CD1c-positive myeloid dendritic cell (primary cell): Measurements from ENCODE around the gene SULT1A3.
"Not testable (repeated sequence)": the region's sequence is repeated elsewhere in the genome, so short reads cannot be mapped to it uniquely, and the experiment has no call there.

Experiments used
- DNase-seq: peaks from one replicate; pipeline ENCODE4 v3.0.0-alpha.2; 2016; ENCODE audit errors: extremely low spot score

The SULT1A3 gene

GRCh38 chr16:30186782-30187555 lies 12.1 kb upstream of the SULT1A3 start:
- DNase-seq = peak; percentile 80

DNA sequence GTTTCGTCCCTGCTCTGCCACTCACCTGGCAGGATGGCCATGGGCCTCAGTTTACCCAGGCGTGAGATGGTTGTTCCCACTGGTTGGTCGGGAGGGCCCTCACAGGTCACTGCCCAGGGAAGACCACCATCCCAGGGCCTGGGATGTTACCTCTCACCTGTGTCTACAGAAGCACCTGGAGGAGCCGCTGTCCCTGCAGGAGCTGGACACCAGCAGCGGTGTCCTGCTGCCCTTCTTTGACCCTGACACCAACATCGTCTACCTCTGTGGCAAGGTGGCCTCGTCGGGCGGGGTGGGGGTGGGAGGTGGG lies 11.5 kb upstream of the SULT1A3 start:
- DNase-seq = no peak

GRCh38 chr16:30187971-30188561 lies 11.0 kb upstream of the SULT1A3 start:
- DNase-seq = no peak

GRCh38 chr16:30191158-30191557 lies 7.9 kb upstream of the SULT1A3 start:
- DNase-seq = not testable (repeated sequence)

- DNase-seq = not testable (repeated sequence)
Measured at GRCh38 chr16:30193098-30193497, 6.0 kb upstream of the SULT1A3 start.

DNA sequence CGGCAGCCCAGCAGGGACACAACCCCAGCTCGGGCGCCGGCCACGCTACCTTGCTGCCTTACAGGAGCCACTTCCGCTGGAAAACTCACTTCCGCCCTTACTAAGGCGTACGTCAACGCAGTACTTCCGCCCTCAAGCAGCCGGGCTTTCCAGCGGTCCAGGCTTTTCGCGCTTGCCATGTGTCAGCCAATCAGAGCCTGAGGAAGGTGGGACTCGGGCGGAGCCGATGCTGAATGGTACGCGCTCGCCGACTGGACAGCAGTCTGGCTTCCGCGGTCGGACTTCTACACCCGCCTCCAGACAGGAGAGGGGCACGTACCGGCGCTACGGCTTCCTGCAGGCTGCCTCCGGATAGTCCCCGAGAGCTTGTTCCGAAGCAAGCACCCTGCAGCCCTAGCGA lies 5.4 kb upstream of the SULT1A3 start, which contains the start of the genes BOLA2B and SLX1A:
Gene BOLA2B (minus strand): TSS at position 52 of the 400 bp plus-strand sequence. CDS start 71 bp downstream, outside the sequence.
Gene SLX1A (plus strand): TSS at position 261 of the 400 bp plus-strand sequence. CDS start 210 bp downstream, outside the sequence.
- not testable (repeated sequence) for DNase-seq

- not testable (repeated sequence) for DNase-seq
Measured at GRCh38 chr16:30194172-30194925, 4.7 kb upstream of the SULT1A3 start.

DNA sequence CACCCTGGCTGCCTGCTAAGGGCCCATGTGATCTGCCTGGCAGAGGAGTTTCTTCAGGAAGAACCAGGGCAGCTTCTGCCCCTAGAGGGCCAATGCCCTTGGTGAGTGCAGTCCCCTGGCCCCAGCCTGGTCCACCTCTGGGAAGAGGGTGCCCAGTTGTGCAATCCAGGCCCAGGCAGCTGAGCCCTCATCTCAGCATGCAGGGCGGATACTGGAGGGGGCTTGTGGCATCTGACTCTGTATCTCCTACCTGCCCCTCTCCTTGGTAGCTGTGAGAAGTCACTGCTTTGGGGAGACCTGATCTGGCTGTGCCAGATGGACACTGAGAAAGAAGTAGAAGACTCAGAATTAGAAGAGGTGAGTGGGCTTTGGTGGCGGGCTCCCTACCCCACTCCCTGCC lies 2.1 kb upstream of the SULT1A3 start:
- DNase-seq = not testable (repeated sequence)

DNA sequence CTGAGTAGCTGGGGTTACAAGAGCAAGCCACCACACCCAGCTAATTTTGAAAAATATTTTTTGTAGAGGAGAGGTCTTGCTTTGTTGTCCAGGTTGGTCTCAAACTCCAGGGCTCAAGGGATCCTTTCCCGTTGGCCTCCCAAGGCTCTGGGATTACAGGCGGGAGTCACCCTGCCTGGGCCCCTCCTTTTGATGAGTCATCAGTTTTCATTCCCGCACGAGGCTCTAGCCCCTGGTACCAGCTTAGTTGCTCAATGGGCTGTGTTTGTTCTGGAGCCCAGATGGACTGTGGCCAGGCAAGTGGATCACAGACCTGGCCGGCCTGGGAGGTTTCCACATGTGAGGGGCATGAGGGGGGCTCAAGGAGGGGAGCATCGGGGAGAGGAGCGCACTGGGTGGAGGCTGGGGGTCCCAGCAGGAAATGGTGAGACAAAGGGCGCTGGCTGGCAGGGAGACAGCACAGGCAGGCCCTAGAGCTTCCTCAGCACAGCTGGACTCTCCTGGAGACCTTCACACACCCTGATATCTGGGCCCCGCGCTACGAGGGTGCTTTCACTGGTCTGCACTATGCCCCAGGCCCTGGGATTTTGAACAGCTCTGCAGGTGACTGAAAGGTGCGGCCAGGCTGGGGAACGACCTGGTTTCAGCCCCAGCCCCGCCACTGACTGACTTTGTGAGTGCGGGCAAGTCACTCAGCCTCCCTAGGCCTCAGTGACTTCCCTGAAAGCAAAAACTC lies 721 bp downstream of the SULT1A3 start:
- not testable (repeated sequence) for DNase-seq

DNA sequence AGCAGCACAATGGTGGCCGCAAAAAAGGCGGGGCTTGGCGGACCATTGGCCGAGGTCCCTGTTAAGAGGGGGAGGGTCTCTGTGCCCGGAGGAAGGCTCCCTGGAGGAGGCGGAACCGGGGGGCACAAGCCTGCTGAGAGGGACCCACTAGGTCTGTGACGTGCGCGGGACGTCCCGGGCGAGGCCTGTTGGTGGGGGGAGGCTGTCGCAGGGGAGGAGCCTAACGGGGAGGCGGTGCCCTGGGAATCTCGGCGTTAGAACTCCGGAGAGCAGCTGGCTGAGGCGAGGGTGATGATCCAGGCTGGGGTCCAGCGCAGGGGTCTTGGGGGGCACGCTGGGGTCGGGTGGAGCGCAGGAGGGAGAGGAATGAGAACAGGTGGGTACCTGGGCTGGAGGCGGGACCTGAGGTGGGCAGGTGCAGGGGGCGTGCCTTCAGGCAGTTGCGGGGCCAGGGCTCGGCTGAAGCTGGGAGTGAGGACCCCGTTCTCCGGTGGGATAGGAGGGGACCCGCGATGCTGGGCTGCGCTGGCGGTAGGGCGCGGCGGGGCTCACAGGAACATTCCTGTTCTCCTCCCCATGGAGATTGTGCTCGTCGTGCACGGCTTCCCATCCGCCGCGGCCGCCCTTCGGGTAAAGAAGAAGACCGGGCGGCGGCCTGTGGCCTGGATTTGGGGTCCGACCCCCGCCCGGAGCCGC lies 6.6 kb downstream of the SULT1A3 start:
- DNase-seq = not testable (repeated sequence)

DNA sequence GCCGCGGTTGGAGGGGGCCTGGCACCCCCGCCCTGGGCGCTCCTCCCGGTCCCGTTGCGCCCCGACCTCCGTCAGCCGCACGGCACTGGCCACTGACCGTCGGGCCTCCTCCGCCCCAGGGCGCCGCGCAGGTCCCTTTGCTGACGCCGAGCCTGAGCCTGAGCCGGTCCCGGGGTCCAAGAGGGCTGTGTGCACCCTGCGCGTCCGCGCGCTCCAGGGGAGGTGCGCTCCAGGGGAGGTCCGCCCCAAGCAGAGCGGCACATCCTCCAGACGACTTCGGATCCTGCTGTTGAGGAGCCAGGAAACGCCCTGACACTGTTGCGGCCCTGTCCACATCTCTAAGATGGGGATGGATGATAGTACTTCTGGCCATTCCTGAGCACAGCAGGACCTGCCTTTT lies 7.2 kb downstream of the SULT1A3 start:
- not testable (repeated sequence) for DNase-seq

GRCh38 chr16:30207063-30207704 lies 8.1 kb downstream of the SULT1A3 start:
- DNase-seq = not testable (repeated sequence)

- DNase-seq = not testable (repeated sequence)
Measured at GRCh38 chr16:30209032-30209431, 10.0 kb downstream of the SULT1A3 start.

GRCh38 chr16:30211414-30211813 lies 12.4 kb downstream of the SULT1A3 start:
- not testable (repeated sequence) for DNase-seq

- not testable (repeated sequence) for DNase-seq
Measured at GRCh38 chr16:30217082-30217481, 18.0 kb downstream of the SULT1A3 start.

DNA sequence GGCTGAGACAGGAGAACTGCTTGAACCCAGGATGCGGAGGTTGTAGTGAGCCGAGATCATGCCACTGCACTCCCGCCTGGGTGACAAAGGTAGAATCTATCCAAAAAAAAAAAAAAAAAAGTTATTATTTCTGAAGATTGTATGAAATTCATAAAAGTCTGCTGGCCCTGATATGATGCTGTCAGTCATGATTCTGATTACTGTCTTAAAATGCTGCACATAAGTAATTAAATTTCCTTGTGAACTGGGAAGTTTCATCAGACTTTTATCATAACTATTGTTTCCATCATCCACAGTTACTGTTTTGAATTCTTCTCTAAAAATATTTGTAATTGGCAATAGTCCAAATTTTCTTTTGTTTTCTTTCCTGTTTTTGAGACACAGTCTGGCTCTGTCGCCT lies 49.3 kb downstream of the SULT1A3 start, which contains the start of gene NPIPB13:
Gene NPIPB13 (minus strand): TSS at position 101 of the 400 bp plus-strand sequence. CDS start 2,906 bp downstream, outside the sequence.
- not testable (repeated sequence) for DNase-seq
